ENCODE results near the gene SND1. TPM values are rescaled to one million over a fixed set of nuclear protein-coding genes. Genes with fewer than 3 reads are reported as not detected.
A peak's percentile ranks its signal among the peaks of the same experiment; 100 is the strongest.

SND1 gene
- total RNA-seq, 1 experiment from 2014 or later, result 274 TPM

DNA sequence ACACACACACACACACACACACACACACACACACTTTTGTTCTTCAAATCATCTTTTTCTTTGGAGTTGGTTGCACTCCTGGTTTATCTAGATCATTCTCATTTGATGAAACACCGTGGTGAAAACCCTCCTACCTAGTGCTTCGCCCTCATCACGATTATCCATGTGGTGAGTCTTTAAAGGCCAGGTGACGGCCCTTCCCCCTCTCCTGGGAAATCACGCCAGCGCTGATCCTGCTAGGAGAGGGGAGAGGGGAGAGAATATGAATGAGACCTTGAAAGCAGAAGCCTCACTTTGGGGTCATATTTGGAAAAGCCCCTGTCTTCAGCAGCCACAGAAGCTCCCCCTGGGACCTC is 483.1 kb downstream of the SND1 start:
- BruUV-seq (replicated peaks), result no TSS peak
- Histone ChIP-seq H3K4me1 (peaks cover 8% of the 10 kb centered on the region; the same call in 1 of the 2 replicates), H3K9me3 (no peaks in the 10 kb centered on the region), H3K4me3 (ENCODE audit: low read depth, low read length) (peak overlapping the region; percentile 31), H3K36me3 (ENCODE audit: control insufficient read depth, insufficient read depth, low read length) (no peaks in the 10 kb centered on the region), H3K27me3 (replicated peaks; ENCODE audit: control insufficient read depth, insufficient read depth, low read length) (peaks cover 3% of the 10 kb centered on the region; the same call in 1 of the 2 replicates)
- Mint-ChIP-seq H3K4me3 (ENCODE audit: unreplicated experiment) (peak overlapping the region; percentile 65), H3K9me3 (ENCODE audit: unreplicated experiment) (no peaks in the 10 kb centered on the region), H3K27me3 (ENCODE audit: insufficient read depth, unreplicated experiment) (peaks cover 33% of the 10 kb centered on the region), H3K27ac (ENCODE audit: unreplicated experiment) (peak overlapping the region; percentile 42), H3K36me3 (ENCODE audit: insufficient read depth, unreplicated experiment) (peaks cover 5% of the 10 kb centered on the region), H3K4me1 (ENCODE audit: low read depth, unreplicated experiment) (peaks cover 5% of the 10 kb centered on the region)
- CTCF ChIA-PET, result interaction anchor here (0.6 to 4.3 kb wide), 6 partner anchors 20 to 188 kb away, joined by 3 to 135 read pairs (median 4); no protein-coding TSS in a partner anchor
- POLR2A ChIA-PET, result interaction anchor here (1.0 kb wide), 1 partner anchor 75 kb away, joined by 3 read pairs; no protein-coding TSS in a partner anchor
- TF ChIP-seq, protein P1, sequence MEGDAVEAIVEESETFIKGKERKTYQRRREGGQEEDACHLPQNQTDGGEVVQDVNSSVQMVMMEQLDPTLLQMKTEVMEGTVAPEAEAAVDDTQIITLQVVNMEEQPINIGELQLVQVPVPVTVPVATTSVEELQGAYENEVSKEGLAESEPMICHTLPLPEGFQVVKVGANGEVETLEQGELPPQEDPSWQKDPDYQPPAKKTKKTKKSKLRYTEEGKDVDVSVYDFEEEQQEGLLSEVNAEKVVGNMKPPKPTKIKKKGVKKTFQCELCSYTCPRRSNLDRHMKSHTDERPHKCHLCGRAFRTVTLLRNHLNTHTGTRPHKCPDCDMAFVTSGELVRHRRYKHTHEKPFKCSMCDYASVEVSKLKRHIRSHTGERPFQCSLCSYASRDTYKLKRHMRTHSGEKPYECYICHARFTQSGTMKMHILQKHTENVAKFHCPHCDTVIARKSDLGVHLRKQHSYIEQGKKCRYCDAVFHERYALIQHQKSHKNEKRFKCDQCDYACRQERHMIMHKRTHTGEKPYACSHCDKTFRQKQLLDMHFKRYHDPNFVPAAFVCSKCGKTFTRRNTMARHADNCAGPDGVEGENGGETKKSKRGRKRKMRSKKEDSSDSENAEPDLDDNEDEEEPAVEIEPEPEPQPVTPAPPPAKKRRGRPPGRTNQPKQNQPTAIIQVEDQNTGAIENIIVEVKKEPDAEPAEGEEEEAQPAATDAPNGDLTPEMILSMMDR (IDR thresholded peaks at IDR 0.05; ENCODE audit: insufficient read depth in 1 of 2, low read depth in 1 of 2, low read length in 1 of 2, severe bottlenecking in 1 of 2, unreplicated experiment in 1 of 2), result no peak
- peak in 1 of 2 experiments; percentile 16 for DNase-seq
- intact Hi-C loops (cut with micrococcal nuclease; ENCODE audit: unreplicated experiment), result loop anchor here (1.0 to 5.0 kb wide), 3 partner anchors 73 to 426 kb away; no protein-coding TSS in a partner anchor

DNA sequence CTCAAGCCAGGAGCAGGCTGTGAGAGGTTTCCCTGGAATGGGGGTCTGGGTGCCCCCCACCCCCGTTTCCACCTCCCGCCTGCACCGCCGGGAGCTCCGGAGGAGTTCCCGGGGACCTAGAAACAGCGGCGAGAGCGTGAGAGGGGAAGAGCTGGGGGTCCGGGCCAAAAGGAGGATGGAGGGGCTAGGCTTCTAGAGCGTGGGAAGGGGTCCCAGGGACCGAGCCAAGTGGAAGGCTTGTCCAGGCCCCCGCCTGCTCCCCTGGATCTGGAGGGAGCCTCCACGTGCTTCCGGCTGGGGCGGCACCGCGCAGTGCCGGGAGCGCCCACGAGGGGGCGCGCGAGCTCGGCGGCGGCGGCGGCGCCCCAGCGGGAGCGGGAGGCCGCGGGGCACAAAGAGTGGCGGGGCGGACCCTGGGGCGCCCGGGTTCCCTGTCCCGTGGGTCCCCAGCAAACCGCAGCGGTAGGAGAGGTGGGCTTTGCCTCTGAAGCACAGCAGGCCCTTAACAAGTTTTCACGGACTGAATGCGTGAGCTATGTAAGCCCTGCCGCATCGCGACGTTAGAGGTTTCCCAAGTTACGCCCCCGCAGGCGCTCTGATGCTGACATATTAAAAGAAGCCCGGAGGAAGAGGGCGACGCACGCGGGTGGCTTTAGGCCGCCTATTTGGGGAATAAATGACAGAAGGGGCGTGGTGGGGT is 483.7 kb downstream of the SND1 start:
- Mint-ChIP-seq H3K27ac (ENCODE audit: unreplicated experiment) (peak overlapping the region; percentile 42), H3K4me1 (ENCODE audit: low read depth, unreplicated experiment) (peaks cover 5% of the 10 kb centered on the region), H3K27me3 (ENCODE audit: insufficient read depth, unreplicated experiment) (peaks cover 33% of the 10 kb centered on the region), H3K4me3 (ENCODE audit: unreplicated experiment) (peak overlapping the region; percentile 65), H3K36me3 (ENCODE audit: insufficient read depth, unreplicated experiment) (peaks cover 5% of the 10 kb centered on the region), H3K9me3 (ENCODE audit: unreplicated experiment) (no peaks in the 10 kb centered on the region)
- H3K36me3 ChIP-seq (ENCODE audit: control insufficient read depth, insufficient read depth, low read length), result no peaks in the 10 kb centered on the region
- BruUV-seq (replicated peaks), result no TSS peak
- H3K27me3 ChIP-seq (replicated peaks; ENCODE audit: control insufficient read depth, insufficient read depth, low read length), result peaks cover 3% of the 10 kb centered on the region; the same call in 1 of the 2 replicates
- peak in 1 of 2 experiments; percentile 76 for DNase-seq
- H3K9me3 ChIP-seq, result no peaks in the 10 kb centered on the region
- H3K4me1 ChIP-seq, result peaks cover 8% of the 10 kb centered on the region; the same call in 1 of the 2 replicates
- ChIA-PET CTCF (interaction anchor here (0.6 to 4.3 kb wide), 8 partner anchors 20 to 189 kb away, joined by 3 to 135 read pairs (median 4); no protein-coding TSS in a partner anchor), POLR2A (interaction anchor here (1.0 kb wide), 1 partner anchor 74 kb away, joined by 3 read pairs; no protein-coding TSS in a partner anchor)
- TF ChIP-seq, protein P1 (IDR thresholded peaks at IDR 0.05; ENCODE audit: insufficient read depth in 1 of 2, low read depth in 1 of 2, low read length in 1 of 2, severe bottlenecking in 1 of 2, unreplicated experiment in 1 of 2), result peak; percentile 75 to 92
- peak overlapping the region; percentile 52 for H3K4me3 ChIP-seq (ENCODE audit: low read depth, low read length)
- intact Hi-C loops (cut with micrococcal nuclease; ENCODE audit: unreplicated experiment), result loop anchor here (1.0 to 5.0 kb wide), 3 partner anchors 73 to 427 kb away; no protein-coding TSS in a partner anchor

DNA sequence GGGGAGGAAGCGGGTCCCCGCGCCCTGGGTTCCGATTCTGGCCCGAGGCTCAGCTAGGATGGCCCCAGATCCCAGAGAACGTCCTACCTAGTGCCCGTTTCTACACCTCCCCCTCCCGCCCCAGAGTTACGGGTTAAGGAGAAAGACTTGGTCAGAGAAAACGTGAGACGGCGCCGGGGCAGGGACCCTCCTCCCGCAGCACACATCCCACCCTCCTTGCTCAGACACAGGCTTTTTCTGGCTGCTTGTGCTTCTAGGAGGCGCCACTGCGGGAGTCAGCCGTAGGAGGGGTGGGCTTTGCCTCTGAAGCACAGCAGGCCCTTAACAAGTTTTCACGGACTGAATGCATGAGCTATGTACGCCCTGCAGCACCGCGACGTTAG is 484.2 kb downstream of the SND1 start:
- no peak overlapping the region for H3K27ac Mint-ChIP-seq (ENCODE audit: unreplicated experiment)
- TF ChIP-seq, protein P1 (IDR thresholded peaks at IDR 0.05; ENCODE audit: insufficient read depth in 1 of 2, low read depth in 1 of 2, low read length in 1 of 2, severe bottlenecking in 1 of 2, unreplicated experiment in 1 of 2), result no peak
- Histone ChIP-seq H3K4me3 (ENCODE audit: low read depth, low read length) (peak overlapping the region; percentile 52), H3K4me1 (peaks cover 8% of the 10 kb centered on the region; the same call in 1 of the 2 replicates), H3K27me3 (replicated peaks; ENCODE audit: control insufficient read depth, insufficient read depth, low read length) (peaks cover 3% of the 10 kb centered on the region; the same call in 1 of the 2 replicates), H3K9me3 (no peaks in the 10 kb centered on the region), H3K36me3 (ENCODE audit: control insufficient read depth, insufficient read depth, low read length) (no peaks in the 10 kb centered on the region)
- POLR2A ChIA-PET, result interaction anchor here (1.0 kb wide), 1 partner anchor 74 kb away, joined by 3 read pairs; no protein-coding TSS in a partner anchor
- DNase-seq, result no peak
- H3K36me3 Mint-ChIP-seq (ENCODE audit: insufficient read depth, unreplicated experiment), result peaks cover 5% of the 10 kb centered on the region
- H3K27me3 Mint-ChIP-seq (ENCODE audit: insufficient read depth, unreplicated experiment), result peaks cover 33% of the 10 kb centered on the region
- intact Hi-C loops (cut with micrococcal nuclease; ENCODE audit: unreplicated experiment), result loop anchor here (5.0 kb wide), 1 partner anchor 99 kb away; no protein-coding TSS in a partner anchor
- peak overlapping the region; percentile 65 for H3K4me3 Mint-ChIP-seq (ENCODE audit: unreplicated experiment)
- CTCF ChIA-PET, result interaction anchor here (0.7 to 4.3 kb wide), 6 partner anchors 19 to 93 kb away, joined by 3 to 135 read pairs (median 4); no protein-coding TSS in a partner anchor
- H3K4me1 Mint-ChIP-seq (ENCODE audit: low read depth, unreplicated experiment), result peaks cover 5% of the 10 kb centered on the region
- no peaks in the 10 kb centered on the region for H3K9me3 Mint-ChIP-seq (ENCODE audit: unreplicated experiment)
- BruUV-seq (replicated peaks), result no TSS peak
